Esophagus squamous epithelium (tissue), 4 donors: Measurements from ENCODE around the gene ZC2HC1C.

Experiments
- POLR2A ChIP-seq, 4 donors: fragments of 450-650 bp; IDR thresholded peaks; one replicate each; pipeline ENCODE4 v1.6.1; 2017; ENCODE audit warnings: antibody characterized with exemption in 4 of 4, mild to moderate bottlenecking in 4 of 4, moderate library complexity in 3 of 4
- TF ChIP-seq, protein P1 (sequence below), 6 experiments: fragments of 450-650 bp in 4 of 6; fragments of 200-600 bp in 2 of 6; sonication (generic) in 2 of 6; IDR thresholded peaks; one replicate each; pipeline ENCODE4 v1.5.1; 2016 to 2019; ENCODE audit warnings: antibody characterized with exemption in 6 of 6, mild to moderate bottlenecking in 4 of 6, moderate library complexity in 4 of 6

DNA sequence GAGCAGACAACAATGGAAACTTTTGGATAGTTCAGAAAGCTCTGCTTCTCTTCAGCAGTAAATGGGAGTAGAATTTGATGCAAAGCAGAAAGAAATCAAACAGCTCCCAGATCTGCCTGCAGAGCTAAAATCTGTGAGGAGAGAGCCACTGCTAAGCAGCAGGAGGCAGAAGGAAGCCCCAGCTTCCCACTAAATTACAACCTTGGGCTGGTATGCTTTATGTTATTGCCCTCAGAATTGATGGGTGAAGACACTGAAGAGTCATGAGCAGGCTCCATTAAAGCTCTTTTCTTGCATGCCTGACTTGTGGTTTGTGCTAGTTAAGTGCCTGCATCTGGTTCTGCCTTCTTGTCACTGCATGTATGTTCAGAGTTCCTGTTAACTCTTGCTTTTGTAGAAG lies 8.4 kb downstream of the ZC2HC1C start:
- TF ChIP-seq POLR2A (IDR thresholded peaks at IDR 0.05), result no peak
- TF ChIP-seq, protein P1, sequence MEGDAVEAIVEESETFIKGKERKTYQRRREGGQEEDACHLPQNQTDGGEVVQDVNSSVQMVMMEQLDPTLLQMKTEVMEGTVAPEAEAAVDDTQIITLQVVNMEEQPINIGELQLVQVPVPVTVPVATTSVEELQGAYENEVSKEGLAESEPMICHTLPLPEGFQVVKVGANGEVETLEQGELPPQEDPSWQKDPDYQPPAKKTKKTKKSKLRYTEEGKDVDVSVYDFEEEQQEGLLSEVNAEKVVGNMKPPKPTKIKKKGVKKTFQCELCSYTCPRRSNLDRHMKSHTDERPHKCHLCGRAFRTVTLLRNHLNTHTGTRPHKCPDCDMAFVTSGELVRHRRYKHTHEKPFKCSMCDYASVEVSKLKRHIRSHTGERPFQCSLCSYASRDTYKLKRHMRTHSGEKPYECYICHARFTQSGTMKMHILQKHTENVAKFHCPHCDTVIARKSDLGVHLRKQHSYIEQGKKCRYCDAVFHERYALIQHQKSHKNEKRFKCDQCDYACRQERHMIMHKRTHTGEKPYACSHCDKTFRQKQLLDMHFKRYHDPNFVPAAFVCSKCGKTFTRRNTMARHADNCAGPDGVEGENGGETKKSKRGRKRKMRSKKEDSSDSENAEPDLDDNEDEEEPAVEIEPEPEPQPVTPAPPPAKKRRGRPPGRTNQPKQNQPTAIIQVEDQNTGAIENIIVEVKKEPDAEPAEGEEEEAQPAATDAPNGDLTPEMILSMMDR (IDR thresholded peaks at IDR 0.05), result no peak
